GM18507 (cell line): ENCODE data around the gene SMYD3.
"Not testable (repeated sequence)": the region's sequence is repeated elsewhere in the genome, so short reads cannot be mapped to it uniquely, and the experiment has no call there.

Source experiments
- DNase-seq: peaks from one replicate; pipeline ENCODE4 v3.0.0; 2011; ENCODE audit warnings: low read depth; ENCODE audit not compliant: insufficient read length; ENCODE audit errors: extremely low spot score
- FAIRE-seq: peaks from 2 replicates; lab custom pipeline; 2011; peaks lifted over from hg19 to GRCh38; lab: Jason Lieb, UNC

The SMYD3 gene

DNA sequence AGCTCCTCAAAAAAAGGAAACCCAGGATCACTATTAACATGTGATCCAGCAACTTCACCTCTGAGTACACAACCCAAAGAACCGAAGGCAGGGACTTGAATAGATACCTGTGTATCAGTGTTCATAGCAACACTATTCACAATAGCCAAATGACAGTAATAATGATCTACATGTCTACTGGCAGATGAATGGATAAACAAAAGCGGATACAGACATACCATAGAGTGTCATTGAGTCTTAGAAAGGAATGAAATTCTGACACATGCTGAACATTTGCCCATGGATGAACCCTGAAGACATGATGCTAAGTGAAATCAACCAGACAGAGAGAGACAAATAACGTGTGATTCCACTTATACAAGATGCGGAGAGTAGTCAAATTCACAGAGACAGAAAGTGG lies 788.1 kb downstream of the SMYD3 start:
- FAIRE-seq (no peak), DNase-seq (no peak)

DNA sequence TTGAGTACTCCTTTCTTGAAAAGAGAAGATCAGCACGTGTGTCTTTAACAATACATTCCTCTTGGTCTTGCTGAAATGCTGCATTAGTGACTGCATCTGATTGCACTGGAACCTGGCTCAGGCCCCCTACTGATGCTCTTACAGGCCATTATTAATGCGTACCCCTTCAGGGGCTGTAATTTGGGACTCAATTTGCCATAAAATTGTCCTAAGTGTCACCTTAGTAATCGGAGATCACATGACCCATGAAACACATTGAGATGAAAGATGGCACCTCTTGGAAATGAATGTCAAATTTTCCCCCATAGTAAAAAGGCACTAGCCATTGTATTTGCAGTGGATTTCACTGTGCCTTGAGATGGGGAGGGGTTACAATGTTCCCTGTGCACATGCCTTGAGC lies 789.0 kb downstream of the SMYD3 start:
- FAIRE-seq (no peak), DNase-seq (no peak)

DNA sequence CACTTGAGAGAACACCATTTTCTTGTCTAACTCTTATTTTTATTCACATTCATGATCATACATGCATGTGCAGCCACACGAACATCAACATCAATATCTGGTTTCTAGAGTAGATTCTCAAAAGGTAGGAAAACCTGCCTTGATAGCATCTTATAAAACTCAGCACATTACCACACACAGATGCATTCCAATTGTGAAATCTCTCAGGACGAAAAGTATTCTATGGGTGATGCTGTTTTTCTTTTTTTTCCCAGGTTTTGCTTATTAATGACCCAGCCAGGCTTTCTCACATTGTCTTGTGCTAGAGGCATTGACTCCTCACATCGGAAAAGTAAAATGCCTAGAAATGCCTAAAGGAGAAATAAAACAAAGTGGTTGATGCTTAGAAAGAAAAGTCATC lies 789.5 kb downstream of the SMYD3 start:
- DNase-seq (no peak), FAIRE-seq (no peak)

DNA sequence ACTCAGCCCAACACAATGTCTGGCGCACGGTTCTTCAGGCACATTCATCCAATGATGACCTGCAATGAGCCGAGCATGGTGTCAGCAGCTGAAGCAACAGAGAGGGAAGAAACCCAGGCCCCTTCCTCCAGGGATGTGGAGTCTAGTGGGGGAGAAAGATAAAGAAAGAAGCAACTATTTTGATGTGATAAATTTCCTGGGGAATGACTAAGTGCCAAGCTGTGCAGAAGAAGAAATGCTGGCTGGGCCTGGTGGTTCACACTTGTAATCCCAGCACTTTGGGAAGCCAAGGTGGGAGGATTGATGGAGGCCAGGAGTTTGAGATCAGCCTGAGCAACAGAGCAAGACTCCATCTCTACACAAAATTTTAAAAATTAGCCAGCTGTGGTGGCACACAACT lies 790.5 kb downstream of the SMYD3 start:
- DNase-seq (no peak), FAIRE-seq (no peak)

DNA sequence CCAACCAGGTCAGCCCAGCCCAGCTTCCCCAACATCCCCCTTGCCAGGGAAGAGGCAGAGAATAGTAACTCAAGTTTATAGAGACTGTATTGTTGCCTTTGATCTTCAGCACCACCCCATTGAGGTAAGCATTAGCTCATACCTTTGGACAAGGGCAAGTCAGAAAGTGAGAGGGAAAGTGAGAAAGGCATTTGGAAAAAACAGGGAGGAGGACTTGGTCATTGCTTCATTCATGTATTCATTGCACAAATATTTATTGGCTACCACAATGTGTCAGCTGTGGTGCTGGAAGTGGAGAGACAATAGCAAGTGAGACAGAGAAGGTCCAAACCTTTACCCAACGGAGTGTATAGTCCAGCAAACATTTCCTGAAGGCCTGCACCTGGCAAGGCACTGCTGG lies 791.1 kb downstream of the SMYD3 start:
- FAIRE-seq (no peak), DNase-seq (no peak)

DNA sequence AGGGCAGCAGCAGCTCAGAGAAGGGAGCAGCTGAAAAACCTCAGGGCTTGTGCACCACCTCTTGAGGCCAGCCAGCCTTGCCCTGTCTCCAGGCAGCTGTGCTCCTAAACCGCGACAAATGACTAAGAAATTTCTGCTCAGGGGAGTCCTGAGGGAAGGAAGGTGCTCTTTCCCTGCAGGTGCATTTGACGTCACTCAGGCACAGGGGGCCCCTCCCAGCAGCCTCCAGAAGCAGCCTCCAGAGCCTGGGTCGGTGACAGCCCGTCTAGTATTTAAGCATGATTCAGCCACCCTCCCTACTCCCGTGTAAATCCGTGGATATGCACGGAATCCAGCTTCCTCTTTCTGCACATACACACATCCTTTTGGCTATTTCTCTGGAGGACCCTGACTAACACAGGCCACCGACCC lies 791.8 kb downstream of the SMYD3 start:
- no peak for FAIRE-seq
- DNase-seq = no peak

DNA sequence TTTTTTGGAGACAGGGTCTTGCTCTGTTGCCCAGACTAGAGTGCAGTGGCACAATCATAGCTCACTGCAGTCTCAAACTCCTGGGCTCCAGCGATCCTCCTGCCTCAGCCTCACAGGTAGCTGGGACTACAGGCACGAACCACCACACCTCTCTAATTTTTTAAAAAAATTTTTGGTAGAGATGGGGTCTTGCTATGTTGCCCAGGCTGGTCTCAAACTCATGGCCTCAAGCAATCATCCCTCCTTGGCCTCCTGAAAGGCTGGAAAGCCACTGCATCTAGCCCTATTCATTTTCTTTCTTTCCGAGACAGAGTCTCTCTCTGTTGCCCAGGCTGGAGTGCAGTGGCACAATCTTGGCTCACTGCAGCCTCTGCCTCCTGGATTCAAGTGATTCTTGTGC lies 793.1 kb downstream of the SMYD3 start:
- DNase-seq, FAIRE-seq: not testable (repeated sequence)

DNA sequence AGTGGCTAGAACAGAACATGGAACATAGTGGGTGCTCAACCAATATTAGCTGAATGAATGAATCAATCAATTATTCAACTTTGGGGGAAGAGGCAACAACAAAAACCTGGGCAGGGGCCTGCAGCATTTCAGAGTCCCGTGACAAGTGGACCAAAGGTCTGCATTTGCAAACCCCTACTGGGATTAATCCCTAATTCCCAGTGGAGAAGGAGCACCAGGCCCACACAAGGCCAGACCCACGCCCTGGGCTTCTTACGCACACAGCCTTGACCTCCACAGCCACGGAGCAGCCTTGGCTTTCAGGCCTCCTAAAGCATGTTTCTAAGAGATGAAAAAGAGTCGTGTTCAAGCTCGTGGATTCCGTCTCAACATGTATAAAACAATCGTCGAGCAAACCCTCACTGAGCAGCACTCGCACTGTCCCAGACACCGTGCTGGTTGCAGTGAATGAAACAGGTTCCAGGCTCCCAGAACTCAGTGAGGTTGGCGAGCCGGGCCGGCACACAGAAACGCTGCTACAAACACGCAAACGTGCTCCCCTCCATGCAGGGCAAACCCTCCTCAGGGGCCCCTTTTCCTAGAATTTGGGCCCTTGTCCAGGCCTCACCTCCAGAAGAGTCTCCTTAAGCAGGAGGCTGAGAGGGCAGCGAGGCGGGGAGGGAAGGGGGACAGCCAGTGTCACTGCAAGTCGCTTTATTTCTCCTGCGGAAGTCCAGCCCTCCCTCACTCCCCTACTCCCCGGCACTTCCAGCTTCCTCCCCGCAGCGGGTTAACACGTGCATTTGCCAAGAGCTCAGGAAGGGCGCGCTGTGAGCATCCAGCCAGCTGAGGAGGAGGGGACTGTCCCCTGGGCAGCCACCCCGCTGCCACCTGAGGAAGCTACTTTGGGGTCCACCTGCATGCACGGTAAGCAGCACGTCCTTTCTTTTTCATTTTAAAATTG lies 795.8 kb downstream of the SMYD3 start:
- no peak for DNase-seq
- FAIRE-seq = no peak

DNA sequence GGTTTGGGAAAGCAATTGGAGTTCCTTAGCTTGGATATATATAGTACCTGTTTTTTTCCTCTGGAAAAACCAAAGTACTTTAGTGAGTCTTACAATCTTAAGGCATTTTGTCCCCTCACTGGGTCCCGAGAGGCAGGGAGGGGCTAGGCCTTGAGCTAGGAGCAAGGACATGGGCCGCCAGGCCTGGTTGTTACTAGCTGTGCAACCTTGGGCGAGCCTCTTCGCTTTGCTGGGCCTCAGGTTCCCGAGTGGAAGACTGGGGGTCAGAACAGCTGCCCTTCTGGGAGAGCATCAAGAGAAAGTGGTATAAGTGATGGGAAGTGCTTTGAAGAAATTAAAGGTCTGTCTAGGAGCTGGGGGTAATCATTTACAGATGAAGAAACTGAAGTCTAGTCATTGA lies 799.1 kb downstream of the SMYD3 start:
- FAIRE-seq (no peak), DNase-seq (no peak)

DNA sequence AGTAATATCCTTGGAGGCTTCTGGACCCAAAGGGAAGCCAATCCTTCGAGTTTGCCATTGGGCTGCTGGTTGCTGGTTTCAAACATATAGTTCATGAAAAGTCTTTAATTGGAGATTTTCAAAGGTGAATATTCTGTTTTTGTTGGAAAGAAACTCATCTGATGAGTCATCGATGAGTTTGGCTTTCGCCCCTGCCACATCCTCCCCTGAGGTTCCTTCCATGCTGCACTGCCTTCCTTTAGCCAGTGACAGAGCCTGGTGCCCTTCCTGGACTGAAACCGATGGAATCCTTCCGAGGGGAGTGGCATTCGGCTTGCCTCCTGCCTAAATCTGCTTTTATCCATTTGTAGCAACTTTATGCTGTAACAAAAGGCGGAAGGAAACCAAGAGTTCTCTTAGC lies 802.3 kb downstream of the SMYD3 start:
- no peak for FAIRE-seq
- DNase-seq = no peak

DNA sequence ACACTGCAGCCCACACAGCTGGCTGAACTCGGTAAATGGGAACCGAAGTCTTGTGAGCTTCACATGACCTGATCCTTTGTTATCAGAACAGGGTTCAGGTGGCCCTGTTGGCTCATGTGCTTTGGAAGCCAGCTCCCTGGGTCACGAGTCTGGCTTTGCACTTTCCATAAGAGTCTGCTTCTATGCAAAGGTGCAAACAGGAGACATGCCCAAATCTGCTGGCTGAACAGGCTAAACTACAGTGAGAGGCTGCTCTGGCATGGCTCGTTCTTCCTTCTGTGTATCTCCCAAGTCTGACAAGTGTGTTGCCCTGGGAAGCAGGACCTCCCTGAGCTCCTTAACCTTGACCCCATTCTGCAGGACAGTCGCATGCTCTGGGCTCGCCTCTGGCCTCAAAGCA lies 802.7 kb downstream of the SMYD3 start:
- DNase-seq (no peak), FAIRE-seq (no peak)

DNA sequence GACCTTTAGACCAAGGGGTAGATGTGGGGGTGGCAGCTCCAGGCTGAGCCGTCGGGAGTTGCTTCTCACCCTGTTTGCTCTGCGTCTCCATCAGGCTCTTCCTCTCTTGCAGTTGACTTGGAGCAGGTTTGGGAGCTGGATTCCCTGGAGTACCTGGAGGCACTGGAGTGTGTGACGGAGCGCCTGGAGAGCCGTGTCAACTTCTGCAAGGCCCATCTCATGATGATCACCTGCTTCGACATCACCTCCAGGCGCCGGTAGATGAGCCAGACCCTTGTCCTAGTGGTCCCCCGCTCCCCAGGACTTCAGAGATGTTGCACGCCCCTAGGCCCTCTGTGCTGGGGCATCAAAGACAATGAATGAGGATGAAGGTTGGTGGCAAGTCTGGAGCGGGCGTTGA lies 804.7 kb downstream of the SMYD3 start:
- DNase-seq (no peak), FAIRE-seq (no peak)

DNA sequence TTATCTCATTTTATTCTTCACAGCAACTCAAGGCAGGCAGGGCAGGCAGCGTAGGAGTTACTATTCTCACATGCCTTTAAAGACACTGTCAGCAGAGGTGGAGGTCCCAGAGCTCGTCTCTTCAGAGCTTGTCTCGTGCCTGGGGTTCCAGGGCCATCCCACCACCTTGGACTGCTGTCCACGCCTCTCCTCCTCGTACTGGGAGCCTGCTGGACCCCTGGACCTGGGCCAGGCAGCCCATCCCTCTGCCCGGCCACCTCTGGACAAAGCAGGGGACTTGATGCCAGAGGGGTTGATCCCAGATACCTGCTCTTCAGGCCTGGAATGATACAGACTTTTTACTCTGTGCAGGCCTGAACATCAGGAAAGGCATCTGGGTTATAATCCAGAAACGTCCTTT lies 805.4 kb downstream of the SMYD3 start:
- FAIRE-seq (no peak), DNase-seq (no peak)

DNA sequence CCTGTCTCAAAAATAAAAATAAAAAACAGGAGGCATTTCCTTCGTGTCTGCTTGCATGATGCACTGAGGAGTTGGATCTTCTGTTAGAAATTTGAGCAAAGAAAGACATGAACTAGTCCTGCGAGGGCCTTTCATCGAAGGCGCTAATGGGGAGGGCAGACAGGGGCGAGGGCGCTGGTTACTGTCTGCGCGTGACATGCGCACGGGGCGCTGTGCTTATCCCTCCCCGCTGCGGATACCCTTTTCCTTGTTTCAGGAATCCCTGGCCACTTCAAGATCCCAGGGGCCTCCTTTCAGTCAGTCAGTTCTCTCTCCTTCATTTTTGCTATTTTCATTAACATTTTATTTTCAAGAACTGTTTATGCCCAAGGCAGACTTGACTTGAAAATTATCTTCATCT lies 806.4 kb downstream of the SMYD3 start:
- no peak for DNase-seq
- FAIRE-seq = no peak
